Measurements from ENCODE around the gene TNS3.

- TF ChIP-seq, protein P1, sequence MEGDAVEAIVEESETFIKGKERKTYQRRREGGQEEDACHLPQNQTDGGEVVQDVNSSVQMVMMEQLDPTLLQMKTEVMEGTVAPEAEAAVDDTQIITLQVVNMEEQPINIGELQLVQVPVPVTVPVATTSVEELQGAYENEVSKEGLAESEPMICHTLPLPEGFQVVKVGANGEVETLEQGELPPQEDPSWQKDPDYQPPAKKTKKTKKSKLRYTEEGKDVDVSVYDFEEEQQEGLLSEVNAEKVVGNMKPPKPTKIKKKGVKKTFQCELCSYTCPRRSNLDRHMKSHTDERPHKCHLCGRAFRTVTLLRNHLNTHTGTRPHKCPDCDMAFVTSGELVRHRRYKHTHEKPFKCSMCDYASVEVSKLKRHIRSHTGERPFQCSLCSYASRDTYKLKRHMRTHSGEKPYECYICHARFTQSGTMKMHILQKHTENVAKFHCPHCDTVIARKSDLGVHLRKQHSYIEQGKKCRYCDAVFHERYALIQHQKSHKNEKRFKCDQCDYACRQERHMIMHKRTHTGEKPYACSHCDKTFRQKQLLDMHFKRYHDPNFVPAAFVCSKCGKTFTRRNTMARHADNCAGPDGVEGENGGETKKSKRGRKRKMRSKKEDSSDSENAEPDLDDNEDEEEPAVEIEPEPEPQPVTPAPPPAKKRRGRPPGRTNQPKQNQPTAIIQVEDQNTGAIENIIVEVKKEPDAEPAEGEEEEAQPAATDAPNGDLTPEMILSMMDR (IDR thresholded peaks at IDR 0.05; ENCODE audit: low read length) = no peak
- TF ChIP-seq EZH2 (optimal IDR thresholded peaks at IDR 0.05; ENCODE audit: low read depth, low read length) (no peak), EZH2phosphoT487 (IDR thresholded peaks at IDR 0.05; ENCODE audit: low read length) (no peak)
These were observed 210.1 kb downstream of the TNS3 start for GRCh38 chr7:47371733-47372368.
